Neural progenitor cell (in vitro differentiated cells): ENCODE results near the gene IQSEC3.

ENCODE experiments used
- EZH2 ChIP-seq: fragments of 200-600 bp; sonication (generic); IDR thresholded peaks from 2 replicates; pipeline ENCODE4 v1.6.1; 2017; ENCODE audit warnings: antibody characterized with exemption, mild to moderate bottlenecking, moderate library complexity
- TF ChIP-seq, protein P1 (sequence below): fragments of 200-600 bp; sonication (generic); IDR thresholded peaks from 2 replicates; pipeline ENCODE4 v1.5.1; 2017; ENCODE audit warnings: antibody characterized with exemption, mild to moderate bottlenecking

DNA sequence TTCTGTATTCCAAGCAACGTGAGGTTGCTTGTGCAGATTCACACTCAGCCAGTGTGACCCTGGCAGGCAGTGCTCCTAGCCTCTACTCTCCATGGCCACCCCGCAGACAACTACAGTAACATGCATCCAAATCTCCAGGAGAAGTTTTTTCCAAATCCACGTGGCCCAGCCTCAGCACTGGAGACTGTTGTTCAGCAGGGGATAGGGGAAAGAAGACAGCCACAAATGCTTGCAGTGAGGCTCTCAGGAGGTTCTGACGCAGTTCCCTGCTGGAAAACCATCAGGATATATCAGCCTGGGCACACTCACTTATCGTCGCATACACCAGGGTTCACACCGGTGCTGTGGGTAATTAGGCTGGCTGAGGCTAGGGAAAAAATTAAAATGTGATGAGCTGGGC is 16.2 kb downstream of the IQSEC3 start:
- TF ChIP-seq, protein P1, sequence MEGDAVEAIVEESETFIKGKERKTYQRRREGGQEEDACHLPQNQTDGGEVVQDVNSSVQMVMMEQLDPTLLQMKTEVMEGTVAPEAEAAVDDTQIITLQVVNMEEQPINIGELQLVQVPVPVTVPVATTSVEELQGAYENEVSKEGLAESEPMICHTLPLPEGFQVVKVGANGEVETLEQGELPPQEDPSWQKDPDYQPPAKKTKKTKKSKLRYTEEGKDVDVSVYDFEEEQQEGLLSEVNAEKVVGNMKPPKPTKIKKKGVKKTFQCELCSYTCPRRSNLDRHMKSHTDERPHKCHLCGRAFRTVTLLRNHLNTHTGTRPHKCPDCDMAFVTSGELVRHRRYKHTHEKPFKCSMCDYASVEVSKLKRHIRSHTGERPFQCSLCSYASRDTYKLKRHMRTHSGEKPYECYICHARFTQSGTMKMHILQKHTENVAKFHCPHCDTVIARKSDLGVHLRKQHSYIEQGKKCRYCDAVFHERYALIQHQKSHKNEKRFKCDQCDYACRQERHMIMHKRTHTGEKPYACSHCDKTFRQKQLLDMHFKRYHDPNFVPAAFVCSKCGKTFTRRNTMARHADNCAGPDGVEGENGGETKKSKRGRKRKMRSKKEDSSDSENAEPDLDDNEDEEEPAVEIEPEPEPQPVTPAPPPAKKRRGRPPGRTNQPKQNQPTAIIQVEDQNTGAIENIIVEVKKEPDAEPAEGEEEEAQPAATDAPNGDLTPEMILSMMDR: no peak
- no peak for TF ChIP-seq EZH2
